Stimulated activated CD8-positive, alpha-beta memory T cell treated with anti-CD3 and anti-CD28 coated beads, Interleukin-15, amount 100 ng/mL, for 4 hours (primary cell): ENCODE measurements around the gene AP4B1.
"Not testable (repeated sequence)": the region's sequence is repeated elsewhere in the genome, so short reads cannot be mapped to it uniquely, and the experiment has no call there.

ENCODE experiments used
- DNase-seq, 2 donors: peaks; one replicate each; pipeline ENCODE4 v3.0.0-alpha.2; 2020; ENCODE audit warnings: low read depth in 2 of 2

AP4B1 gene

DNA sequence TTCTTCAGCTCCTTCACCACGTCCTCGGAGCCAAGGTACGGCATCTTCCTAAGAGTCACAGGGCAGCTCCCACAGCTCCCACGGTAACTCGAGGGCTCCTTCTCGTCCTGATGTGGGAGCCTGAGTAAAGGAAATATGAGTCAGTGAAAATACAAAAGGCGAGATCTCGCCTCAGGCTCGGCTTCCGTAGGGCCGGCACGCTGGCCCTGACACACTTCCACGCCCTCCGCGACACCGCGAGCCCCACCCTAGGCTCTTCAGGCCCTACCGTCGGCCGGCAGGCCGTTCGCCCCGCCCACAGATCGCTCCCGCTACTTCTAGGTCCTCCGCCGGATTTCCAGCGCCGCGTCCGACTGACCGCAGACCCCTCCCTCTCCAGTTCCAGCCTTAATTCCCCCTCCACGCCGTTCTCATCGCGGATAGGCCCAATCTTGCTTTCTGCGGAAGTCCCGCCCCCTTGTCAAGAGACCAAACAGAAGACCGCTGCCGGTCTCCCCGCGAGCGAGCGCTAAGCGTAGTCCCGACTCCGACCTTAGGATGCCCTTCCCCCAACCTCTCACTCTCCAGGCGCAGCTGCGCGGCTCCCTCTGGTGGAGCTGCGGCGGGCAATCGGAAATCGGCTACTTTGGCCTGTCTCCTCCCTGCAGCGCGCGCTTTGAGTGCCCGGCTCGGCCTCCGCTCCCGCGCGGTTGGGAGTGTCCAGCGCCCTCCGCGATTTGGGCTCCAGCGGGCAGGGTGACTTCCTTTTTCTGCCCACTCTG lies at the start of gene AP4B1, which contains the start of gene DCLRE1B:
Gene AP4B1 (minus strand): TSS at position 126 of the 761 bp plus-strand sequence. CDS start 82 bp downstream, at position 44.
Gene DCLRE1B (plus strand): TSS at position 653 of the 761 bp plus-strand sequence. CDS start 261 bp downstream, outside the sequence.
- DNase-seq, result peak; percentile 92 to 95

DNA sequence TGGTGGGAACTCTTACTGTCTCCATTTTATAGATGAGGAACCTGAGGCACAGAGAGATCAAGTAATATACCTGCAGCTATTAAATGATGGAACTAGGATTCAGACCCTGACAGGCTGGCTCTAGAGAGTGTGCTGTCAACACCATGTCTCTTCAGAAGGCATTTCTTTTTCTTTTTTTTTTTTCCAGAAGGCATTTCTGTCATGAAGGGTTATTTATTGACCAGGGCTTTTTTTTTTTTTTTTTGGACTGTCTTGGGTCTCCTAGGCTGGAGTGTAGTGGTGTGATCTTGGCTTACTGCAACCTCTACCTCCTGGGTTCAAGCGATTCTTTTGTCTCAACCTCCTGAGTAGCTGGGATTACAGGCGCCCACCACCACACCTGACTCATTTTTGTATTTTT lies 47.1 kb upstream of the AP4B1 start:
- no peak for DNase-seq

DNA sequence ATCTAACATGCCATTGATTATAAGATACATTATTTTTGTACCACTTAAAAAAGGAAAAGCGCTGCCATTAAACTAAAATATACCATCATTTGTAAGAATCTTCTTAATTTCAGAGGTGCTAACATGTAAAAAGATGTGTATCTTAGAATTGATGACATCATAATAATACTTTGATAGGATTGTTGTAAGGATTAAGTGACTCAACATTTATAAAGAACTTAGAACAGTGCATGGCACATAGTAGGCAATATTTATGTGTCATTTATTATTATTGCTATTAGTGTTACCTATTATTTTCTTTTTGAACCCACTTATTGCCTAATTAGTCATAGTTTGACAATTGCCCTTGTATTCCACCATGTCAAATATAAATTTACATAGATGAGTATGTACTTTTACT lies 46.3 kb upstream of the AP4B1 start:
- no peak for DNase-seq

DNA sequence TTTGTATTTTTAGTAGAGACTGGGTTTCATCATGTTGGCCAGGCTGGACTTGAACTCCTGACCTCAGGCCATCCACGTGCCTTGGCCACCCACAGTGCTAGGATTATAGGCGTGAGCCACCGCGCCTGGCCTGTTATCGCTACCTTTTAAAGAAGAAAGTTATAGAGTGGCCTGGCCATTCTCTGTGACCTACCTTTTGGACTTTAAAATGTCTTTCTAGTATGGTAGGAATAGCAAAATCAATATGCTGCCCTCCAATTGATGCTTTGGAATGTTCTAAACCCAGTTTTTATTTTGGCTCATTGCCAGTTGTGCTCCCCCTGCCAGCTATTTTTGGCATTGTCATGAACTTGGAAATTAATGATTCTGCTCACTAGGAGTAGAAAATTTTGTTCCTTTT lies 44.4 kb upstream of the AP4B1 start:
- no peak for DNase-seq

DNA sequence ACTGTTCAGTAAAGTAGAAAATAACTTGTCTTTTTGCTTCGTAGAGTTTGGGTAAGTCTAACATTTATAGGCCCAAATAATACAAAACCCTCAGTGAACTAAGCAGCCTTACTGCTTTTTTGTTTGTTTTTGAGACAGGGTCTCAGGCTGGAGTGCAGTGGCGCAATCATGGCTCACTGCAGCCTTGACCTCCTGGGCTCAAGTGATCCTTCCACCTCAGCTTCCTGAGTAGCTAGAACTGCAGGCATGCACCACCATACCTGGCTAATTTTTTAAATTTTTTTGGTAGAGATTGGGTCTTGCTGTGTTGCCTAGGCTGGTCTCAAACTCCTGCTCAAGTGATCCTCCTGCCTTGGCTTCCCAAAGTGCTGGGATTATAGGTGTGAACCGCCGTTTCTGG lies 43.6 kb upstream of the AP4B1 start:
- DNase-seq, result not testable (repeated sequence)

DNA sequence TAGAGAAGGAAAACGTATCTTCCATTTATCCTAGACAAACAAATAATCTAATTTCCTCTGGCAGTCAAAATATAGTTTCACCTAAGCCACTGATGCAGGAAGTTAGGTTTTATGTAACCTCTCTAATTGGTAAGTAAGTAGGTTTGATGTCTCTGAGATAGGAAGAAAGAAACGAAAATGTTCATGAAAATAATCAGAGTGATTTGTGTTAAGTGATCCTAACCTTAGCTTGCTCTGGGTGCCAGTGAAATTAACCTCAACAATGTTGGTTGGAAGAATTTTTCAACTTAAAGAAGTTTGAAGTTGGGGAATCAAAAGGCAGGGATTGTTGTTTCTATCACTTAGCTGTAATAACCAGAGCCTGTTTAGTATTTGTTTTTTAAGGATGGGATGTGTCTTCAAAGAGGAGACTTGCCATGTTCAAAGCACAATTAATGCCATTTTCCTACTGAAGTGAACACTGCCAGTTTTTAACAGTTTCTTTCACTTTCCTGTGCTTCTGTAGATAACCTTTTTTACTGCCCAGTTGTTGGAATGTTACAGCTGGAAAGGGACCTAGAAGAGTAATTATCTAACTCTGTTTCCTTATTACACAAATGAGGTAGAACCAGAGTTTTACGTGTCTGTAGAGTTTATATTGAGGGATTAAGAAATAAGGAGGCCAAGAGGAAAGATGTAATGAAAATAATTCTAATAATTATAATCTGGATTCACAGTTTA lies 42.9 kb upstream of the AP4B1 start:
- no peak for DNase-seq

DNA sequence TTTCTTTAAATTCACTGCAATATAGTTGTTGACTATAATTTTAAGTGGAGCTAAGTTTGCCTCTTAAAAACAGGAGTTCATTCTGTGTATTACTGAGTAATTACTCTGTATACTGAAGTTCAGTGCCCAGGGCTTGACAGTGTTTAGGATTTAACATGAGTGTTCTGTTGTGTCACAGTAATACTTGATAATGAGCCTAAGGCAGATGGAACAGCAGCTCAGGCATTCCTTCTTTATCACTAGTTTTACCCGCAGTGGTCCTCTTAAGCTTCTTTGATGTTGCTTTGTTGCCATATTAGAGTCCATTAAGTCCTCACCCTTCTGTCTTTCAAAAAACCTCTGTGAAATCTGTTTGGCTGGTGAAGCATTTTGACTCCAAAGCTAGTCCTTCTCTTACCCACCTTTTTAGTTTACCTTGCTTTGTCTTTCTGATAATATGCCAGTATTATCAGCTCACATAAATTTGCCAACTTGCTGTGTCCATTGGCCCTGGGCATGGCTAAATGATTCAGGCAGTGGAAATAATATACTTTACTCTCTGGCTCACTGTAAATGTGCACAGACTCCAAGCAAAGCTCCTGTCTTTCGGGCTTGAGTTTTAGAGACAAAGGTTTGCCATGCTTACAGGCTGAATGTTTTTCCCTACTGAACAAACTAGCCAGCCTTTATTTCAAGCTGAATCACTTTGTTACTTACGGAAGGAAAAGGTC lies 42.2 kb upstream of the AP4B1 start:
- DNase-seq, result no peak

DNA sequence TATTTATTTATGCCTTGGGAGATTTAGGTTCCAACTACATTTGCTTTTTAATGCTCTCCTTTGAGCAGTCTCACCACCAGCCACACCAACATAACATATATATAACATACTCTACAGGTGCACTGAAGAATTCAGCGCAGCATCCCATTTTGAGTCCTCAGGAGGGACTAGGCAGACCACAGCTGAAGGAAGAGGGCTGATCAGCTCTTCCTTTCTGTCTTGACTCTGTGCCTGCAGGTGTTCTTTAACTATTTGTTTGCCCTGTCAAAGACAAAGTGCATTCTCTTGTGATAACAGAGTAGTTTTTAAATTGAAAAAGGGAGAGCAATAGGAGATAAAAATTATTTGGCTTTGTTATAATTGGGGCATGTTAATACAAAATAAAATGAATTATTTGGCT lies 41.5 kb upstream of the AP4B1 start:
- no peak for DNase-seq

DNA sequence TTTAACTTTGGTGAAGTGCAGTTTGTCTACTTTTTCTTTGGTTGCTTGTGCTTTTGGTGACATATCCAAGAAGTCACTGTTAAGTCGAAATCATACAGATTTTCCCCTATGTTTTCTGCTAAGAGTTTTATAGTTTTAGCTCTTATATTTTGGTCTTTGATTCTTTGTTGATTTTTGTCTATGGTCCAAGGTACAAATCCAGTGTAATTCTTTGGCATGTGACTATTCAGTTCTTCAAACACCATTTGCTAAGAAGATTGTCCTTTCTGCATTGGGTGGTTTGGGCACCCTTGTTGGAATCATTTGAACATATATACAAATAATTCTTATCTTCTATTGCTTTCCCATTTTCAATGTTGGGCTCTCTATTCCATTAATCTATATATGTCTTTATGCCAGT lies 40.7 kb upstream of the AP4B1 start:
- DNase-seq, result no peak

DNA sequence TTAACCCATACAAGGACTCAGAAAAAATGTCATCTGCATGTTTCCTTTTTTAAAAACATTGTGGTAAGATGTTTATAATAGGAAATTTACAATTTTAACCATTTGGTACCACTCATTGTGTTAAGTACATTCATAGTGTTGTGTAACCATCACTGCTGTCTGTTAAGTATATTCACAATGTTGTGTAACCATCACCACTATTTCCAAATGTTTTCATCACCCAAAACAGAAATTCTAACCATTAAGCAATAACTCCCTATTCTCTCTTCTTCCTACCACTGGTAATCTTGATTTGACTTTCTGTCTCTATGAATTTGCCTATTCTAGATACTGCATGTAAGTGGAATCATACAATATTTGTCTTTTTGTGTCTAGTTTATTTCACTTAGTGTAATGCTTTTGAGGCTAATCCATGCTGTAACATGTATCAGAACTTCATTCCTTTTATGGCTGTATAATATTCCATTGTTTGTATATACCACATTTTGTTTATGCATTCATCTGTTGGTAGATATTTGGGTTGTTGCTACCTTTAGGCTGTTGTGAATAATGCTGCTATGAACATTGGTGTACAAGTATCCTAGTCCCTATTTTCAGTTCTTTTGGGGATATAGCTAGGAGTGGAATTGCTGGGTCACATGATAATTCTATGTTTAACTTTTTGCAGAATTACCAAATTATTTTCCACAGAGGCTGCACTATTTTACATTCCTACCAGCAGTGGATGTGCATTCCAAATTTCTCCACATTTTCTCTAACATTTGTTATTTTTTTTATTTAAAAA lies 38.6 kb upstream of the AP4B1 start:
- no peak for DNase-seq

DNA sequence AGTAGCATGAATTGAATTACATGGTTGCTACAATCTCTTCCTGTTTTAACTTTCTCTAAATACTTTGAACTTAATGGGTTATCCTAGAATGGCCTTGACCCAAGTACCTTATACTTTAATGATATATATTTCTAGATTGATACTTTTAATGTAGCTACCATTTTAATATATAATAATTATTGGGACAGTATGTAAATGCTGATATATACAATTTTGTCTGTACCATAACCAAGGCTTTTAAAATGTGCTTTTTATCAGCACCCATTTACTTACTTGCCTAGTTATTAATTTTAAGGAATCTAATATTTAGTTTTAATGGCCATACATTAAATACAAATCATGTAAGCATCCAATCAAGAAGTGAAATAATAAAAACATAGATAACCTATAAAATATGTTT lies 37.9 kb upstream of the AP4B1 start:
- DNase-seq, result no peak

DNA sequence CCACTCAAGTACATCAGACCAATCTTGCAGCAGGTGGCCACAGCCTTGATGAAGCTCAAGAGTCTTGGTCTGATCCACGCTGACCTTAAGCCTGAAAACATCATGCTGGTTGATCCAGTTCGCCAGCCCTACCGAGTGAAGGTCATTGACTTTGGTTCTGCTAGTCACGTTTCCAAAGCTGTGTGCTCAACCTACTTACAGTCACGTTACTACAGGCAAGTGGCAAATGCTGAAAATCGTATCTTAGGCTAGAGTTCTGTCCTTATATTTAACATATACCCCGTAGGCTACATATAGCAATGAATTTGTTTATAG lies 36.6 kb upstream of the AP4B1 start:
- no peak for DNase-seq

DNA sequence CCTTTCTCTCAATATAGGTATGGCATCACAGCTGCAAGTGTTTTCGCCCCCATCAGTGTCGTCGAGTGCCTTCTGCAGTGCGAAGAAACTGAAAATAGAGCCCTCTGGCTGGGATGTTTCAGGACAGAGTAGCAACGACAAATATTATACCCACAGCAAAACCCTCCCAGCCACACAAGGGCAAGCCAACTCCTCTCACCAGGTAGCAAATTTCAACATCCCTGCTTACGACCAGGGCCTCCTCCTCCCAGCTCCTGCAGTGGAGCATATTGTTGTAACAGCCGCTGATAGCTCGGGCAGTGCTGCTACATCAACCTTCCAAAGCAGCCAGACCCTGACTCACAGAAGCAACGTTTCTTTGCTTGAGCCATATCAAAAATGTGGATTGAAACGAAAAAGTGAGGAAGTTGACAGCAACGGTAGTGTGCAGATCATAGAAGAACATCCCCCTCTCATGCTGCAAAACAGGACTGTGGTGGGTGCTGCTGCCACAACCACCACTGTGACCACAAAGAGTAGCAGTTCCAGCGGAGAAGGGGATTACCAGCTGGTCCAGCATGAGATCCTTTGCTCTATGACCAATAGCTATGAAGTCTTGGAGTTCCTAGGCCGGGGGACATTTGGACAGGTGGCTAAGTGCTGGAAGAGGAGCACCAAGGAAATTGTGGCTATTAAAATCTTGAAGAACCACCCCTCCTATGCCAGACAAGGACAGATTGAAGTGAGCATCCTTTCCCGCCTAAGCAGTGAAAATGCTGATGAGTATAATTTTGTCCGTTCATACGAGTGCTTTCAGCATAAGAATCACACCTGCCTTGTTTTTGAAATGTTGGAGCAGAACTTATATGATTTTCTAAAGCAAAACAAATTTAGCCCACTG lies 36.0 kb upstream of the AP4B1 start:
- peak in 1 of 2 donors; percentile 22 for DNase-seq

DNA sequence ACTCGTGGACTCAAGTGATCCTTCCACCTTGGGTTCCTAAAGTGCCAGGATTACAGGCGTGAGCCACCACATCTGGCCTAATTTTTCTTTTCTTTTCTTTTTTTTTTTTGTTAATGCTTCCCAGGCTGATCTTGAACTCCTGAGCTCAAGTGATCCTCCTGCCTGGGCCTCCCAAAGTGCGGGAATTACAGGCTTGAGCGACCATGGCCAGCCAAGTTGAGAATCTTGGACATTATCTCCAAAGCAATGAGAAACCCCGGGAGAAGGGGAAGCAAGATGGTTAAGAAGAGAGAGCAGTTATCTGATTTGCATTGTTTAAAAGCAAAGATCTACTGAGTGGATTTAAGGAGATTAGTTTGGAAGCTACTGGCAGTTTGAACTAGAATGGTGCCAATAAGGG lies 33.6 kb upstream of the AP4B1 start:
- DNase-seq, result no peak

DNA sequence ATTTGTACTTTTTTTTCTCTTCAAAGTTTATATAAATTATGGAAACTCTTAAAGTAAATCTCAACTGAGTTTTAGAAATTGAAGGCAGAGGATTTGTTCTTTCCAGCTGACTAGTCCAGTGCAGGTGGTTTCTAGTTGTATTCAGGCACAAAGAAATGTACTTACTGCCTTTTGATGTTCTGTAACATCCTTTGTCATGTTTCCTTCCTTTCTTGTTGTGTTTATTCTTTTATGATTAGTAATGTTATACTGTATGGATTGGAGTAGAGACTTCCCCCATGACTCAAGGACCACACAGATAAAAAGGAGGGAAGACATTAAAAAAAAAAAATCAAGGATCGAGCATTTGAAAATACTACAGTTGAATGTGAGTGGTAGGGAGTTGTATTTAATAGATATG lies 32.5 kb upstream of the AP4B1 start:
- DNase-seq, result no peak

DNA sequence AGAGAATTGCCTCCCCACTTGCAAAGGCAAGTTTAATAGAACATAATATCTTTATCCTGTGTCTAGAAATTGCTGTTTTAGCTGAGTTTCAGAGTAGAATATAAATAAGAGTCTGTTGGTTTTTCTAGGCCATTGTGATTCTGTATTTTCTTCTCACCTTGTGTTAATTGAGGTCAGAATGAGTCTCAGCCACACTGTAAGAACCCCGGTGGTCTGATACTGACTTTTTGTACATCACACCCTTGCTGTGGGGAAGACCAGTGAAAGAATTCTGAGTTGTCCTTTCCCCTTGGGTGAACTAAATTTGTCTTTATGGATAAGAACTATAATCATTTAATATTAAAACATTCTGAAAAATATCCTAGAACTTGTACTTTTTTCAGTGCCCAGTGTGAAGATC lies 31.4 kb upstream of the AP4B1 start:
- DNase-seq, result no peak

DNA sequence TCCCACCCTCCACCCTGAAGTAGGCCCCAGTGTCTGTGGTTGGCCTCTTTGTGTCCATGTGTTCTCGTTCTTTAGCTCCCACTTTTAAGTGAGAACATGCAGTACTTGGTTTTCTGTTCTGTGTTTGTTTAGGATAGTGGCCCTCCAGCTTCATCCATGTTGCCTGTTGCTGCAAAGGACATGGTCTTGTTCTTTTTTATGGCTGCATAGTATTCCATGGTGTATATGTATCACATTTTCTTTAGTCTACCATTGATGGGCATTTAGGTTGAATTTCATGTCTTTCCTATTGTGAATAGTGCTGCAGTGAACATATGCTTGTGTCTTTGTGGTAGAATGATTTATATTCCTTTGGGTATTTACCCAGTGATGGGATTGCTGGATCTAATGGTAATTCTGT lies 30.6 kb upstream of the AP4B1 start:
- no peak for DNase-seq

DNA sequence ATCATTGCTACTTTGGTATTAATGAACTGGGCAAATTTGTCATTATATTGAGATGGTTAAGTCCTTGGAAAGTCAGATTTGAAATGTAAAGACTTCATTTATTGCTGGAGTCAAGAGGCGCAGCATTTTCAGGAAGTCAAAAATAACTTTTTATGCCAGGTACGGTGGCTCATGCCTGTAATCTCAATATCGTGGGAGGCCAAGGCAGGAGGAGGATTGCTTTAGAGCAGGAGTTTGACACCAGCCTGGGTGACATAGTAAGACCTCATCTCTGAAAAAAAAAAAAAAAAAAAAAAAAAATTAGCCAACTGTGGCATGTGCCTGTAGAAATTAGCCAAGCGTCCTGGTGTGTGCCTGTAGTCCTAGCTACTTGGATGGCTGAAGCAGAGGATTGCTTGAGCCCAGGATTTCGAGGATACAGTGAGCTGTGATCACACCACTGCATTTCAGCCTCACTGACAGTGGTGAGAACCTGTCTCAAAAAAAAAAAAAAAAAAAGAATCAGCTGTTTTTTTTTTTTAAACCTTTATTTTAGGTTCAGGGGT lies 30.0 kb upstream of the AP4B1 start:
- no peak for DNase-seq

DNA sequence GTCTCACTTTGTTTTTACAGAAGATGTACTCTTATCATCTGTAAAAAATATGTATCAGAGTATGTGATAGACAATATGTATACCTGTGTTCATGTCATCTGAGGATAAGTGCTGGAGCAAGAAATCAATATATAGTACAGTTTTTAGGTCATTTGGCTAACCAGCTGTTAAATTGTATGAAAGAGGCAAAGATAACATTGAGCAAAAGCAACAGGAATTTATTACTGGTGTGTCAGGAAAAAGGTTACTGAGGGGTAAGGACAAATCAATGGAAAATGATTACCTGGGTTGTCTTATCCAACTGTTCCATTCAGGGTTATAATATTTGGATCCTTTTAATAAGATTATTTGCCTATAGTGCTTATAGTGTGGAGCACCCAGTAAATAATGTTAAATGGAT lies 29.4 kb upstream of the AP4B1 start:
- no peak for DNase-seq

DNA sequence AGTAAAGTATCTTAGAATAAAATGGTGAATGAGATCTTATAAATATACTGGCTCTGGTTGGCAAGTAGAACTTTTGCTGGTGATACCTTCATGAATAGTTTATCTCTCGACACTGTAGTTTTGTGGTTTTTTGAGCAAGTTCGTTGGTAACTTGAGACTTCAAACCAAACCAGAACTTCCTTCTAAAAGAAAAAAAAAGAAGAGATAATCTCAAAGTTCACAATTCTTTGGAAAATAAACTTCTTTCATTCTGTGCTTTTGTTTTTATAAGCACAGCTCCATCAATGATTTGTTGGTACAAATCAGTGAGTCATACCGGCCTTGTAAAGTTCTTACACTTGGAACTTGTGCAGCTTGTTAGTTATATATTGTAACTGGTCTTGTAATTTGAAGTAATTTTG lies 26.9 kb upstream of the AP4B1 start:
- no peak for DNase-seq
